Nephron (organoid): ENCODE measurements around the gene ZG16B.

Source experiments
- H3K27ac Mint-ChIP-seq, 3 experiments: 2 replicates each; pipeline ENCODE4 v1.8.0; 2020; ENCODE audit warnings: mixed read lengths in 3 of 3, mild to moderate bottlenecking in 2 of 3, moderate library complexity in 1 of 3
- H3K27me3 Mint-ChIP-seq: 2 replicates; pipeline ENCODE4 v1.8.0; 2021; ENCODE audit warnings: low read depth, mild to moderate bottlenecking, moderate library complexity, mixed read lengths
- H3K36me3 Mint-ChIP-seq: 2 replicates; pipeline ENCODE4 v1.8.0; 2020; ENCODE audit warnings: low read depth, mixed read lengths
- H3K4me1 Mint-ChIP-seq: 2 replicates; pipeline ENCODE4 v1.8.0; 2020; ENCODE audit warnings: mixed read lengths
- H3K4me3 Mint-ChIP-seq, 3 experiments: 2 replicates each; pipeline ENCODE4 v1.8.0; 2020; ENCODE audit warnings: mild to moderate bottlenecking in 3 of 3, mixed read lengths in 3 of 3, moderate library complexity in 2 of 3
- H3K9me3 Mint-ChIP-seq: 2 replicates; pipeline ENCODE4 v1.8.0; 2020; ENCODE audit warnings: mixed read lengths
- TF ChIP-seq, protein P1 (sequence below), 3 experiments: fragments of 200-600 bp; sonication (generic); IDR thresholded peaks; one replicate each; pipeline ENCODE4 v1.5.0; 2021; ENCODE audit warnings: antibody characterized with exemption in 3 of 3; ENCODE audit not compliant: unreplicated experiment in 3 of 3

ZG16B gene

GRCh38 chr16:2874912-2875362 lies 44.8 kb downstream of the ZG16B start:
- no peak overlapping the region for H3K4me3 Mint-ChIP-seq
- H3K27ac Mint-ChIP-seq, result no peak overlapping the region
- H3K27me3 Mint-ChIP-seq, result peaks cover 15% of the 10 kb centered on the region
- H3K9me3 Mint-ChIP-seq, result no peaks in the 10 kb centered on the region
- H3K4me1 Mint-ChIP-seq, result peaks cover 6% of the 10 kb centered on the region
- TF ChIP-seq, protein P1, sequence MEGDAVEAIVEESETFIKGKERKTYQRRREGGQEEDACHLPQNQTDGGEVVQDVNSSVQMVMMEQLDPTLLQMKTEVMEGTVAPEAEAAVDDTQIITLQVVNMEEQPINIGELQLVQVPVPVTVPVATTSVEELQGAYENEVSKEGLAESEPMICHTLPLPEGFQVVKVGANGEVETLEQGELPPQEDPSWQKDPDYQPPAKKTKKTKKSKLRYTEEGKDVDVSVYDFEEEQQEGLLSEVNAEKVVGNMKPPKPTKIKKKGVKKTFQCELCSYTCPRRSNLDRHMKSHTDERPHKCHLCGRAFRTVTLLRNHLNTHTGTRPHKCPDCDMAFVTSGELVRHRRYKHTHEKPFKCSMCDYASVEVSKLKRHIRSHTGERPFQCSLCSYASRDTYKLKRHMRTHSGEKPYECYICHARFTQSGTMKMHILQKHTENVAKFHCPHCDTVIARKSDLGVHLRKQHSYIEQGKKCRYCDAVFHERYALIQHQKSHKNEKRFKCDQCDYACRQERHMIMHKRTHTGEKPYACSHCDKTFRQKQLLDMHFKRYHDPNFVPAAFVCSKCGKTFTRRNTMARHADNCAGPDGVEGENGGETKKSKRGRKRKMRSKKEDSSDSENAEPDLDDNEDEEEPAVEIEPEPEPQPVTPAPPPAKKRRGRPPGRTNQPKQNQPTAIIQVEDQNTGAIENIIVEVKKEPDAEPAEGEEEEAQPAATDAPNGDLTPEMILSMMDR (IDR thresholded peaks at IDR 0.05; ENCODE audit: unreplicated experiment in 3 of 3), result peak; percentile 93 to 96 (median 94)
- H3K36me3 Mint-ChIP-seq, result no peaks in the 10 kb centered on the region

DNA sequence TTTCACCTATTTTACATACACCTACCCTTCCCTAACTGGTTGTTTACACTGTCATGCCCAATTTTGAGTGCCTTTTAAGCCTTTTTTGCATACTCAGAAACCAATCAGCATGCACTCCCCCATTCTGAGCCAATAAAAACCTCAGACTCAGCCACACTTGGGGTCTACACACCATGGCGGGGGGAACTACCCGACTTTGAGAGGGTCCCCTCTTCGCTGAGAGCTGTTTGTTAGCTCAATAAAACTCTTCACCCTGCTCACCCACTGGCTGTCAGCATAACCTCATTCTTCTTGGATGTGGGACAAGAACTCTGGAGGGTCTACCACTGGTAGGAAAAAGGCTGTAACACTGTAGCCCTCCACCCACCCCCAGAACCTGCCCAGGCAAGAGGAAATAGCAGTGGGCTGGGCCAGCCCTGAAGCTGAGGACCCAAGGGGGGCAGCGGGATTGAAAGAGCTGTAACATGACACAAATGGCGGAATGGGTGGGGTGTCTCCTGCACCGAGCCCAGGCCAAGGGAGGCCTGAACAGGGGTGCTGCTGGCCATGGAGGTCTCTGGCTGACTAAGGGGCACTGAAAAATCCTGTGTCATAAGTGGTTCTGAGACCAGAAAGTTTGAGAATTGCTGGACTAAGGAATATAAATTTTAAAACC lies 49.9 kb downstream of the ZG16B start:
- H3K4me3 Mint-ChIP-seq, result peak overlapping the region; percentile 35 to 59 (median 46)
- H3K4me1 Mint-ChIP-seq, result peaks cover 7% of the 10 kb centered on the region
- H3K27me3 Mint-ChIP-seq, result peaks cover 12% of the 10 kb centered on the region
- no peaks in the 10 kb centered on the region for H3K9me3 Mint-ChIP-seq
- no peak overlapping the region for H3K27ac Mint-ChIP-seq
- no peaks in the 10 kb centered on the region for H3K36me3 Mint-ChIP-seq
- TF ChIP-seq, protein P1 (IDR thresholded peaks at IDR 0.05; ENCODE audit: unreplicated experiment in 3 of 3), result no peak
